HEK293T (cell line): Measurements from ENCODE around the gene ORM2.

Source experiments
- CTCF ChIA-PET: fragments of 350-600 bp; formaldehyde crosslinking; extraction: SDS; loops from one replicate; lab custom pipeline; 2021; ENCODE audit warnings: antibody characterized with exemption, inconsistent platforms; lab: Yijun Ruan, JAX
- POLR2A ChIA-PET: fragments of 350-600 bp; formaldehyde crosslinking; extraction: SDS; loops from one replicate; lab custom pipeline; 2020; ENCODE audit warnings: antibody characterized with exemption, inconsistent platforms; lab: Yijun Ruan, JAX
- DNase-seq: peaks from one replicate; pipeline ENCODE4 v3.0.0; 2012; ENCODE audit warnings: mixed read lengths; ENCODE audit errors: extremely low spot score
- ARNT ChIP-seq: fragments of 450-650 bp; IDR thresholded peaks from 2 replicates; pipeline ENCODE4 v1.6.1; 2017; ENCODE audit warnings: mild to moderate bottlenecking
- BHLHE40 ChIP-seq: fragments of 450-650 bp; IDR thresholded peaks from 2 replicates; pipeline ENCODE4 v1.6.1; 2016; ENCODE audit warnings: mild to moderate bottlenecking, moderate library complexity, borderline replicate concordance
- CTBP1 ChIP-seq: fragments of 450-650 bp; IDR thresholded peaks from 2 replicates; pipeline ENCODE4 v1.6.1; 2016; ENCODE audit warnings: borderline replicate concordance
- ELF4 ChIP-seq: fragments of 450-650 bp; IDR thresholded peaks from 2 replicates; pipeline ENCODE4 v1.6.1; 2017; ENCODE audit warnings: antibody characterized with exemption
- FOXA1 ChIP-seq: fragments of 450-650 bp; IDR thresholded peaks from 2 replicates; pipeline ENCODE4 v1.6.1; 2016; ENCODE audit warnings: mild to moderate bottlenecking
- FOXK2 ChIP-seq: fragments of 450-650 bp; IDR thresholded peaks from 2 replicates; pipeline ENCODE4 v1.6.1; 2016; ENCODE audit warnings: mild to moderate bottlenecking
- FOXM1 ChIP-seq: fragments of 450-650 bp; IDR thresholded peaks from 2 replicates; pipeline ENCODE4 v1.6.1; 2017; ENCODE audit warnings: mild to moderate bottlenecking, borderline replicate concordance
- HDGF ChIP-seq: fragments of 450-650 bp; IDR thresholded peaks from 2 replicates; pipeline ENCODE4 v1.6.1; 2017; ENCODE audit warnings: antibody characterized with exemption, borderline replicate concordance
- L3MBTL2 ChIP-seq: fragments of 450-650 bp; conservative IDR thresholded peaks from 2 replicates; pipeline ENCODE4 v1.6.1; 2016; ENCODE audit warnings: mild to moderate bottlenecking
- LEF1 ChIP-seq: fragments of 450-650 bp; IDR thresholded peaks from 2 replicates; pipeline ENCODE4 v1.6.1; 2017; ENCODE audit warnings: mild to moderate bottlenecking, borderline replicate concordance
- NFRKB ChIP-seq: fragments of 450-650 bp; IDR thresholded peaks from 2 replicates; pipeline ENCODE4 v1.6.1; 2016; ENCODE audit warnings: mild to moderate bottlenecking, moderate library complexity
- PKNOX1 ChIP-seq: fragments of 450-650 bp; IDR thresholded peaks from 2 replicates; pipeline ENCODE4 v1.6.1; 2016
- SP1 ChIP-seq: fragments of 450-650 bp; IDR thresholded peaks from 2 replicates; pipeline ENCODE4 v1.6.1; 2017
- SUZ12 ChIP-seq: fragments of 450-650 bp; IDR thresholded peaks from 2 replicates; pipeline ENCODE4 v1.6.1; 2016; ENCODE audit warnings: mild to moderate bottlenecking
- TARDBP ChIP-seq: fragments of 450-650 bp; IDR thresholded peaks from 2 replicates; pipeline ENCODE4 v1.6.1; 2016
- ZNF384 ChIP-seq: fragments of 450-650 bp; IDR thresholded peaks from 2 replicates; pipeline ENCODE4 v1.6.1; 2016

Gene ORM2

GRCh38 chr9:114350636-114351401, 21.1 kb downstream of the ORM2 start:
- ChIA-PET CTCF (no interaction called here), POLR2A (no interaction called here)
- TF ChIP-seq FOXM1 (no peak), L3MBTL2 (no peak), SUZ12 (no peak), CTBP1 (no peak), HDGF (no peak), SP1 (no peak), ZNF384 (no peak), FOXA1 (no peak), NFRKB (no peak), PKNOX1 (no peak), ELF4 (no peak), BHLHE40 (no peak), LEF1 (no peak), FOXK2 (no peak), ARNT (no peak), TARDBP (no peak)
- DNase-seq = no peak

GRCh38 chr9:114351932-114352331, 22.3 kb downstream of the ORM2 start:
- ChIA-PET POLR2A (no interaction called here), CTCF (no interaction called here)
- TF ChIP-seq SP1 = no peak
- no peak for TF ChIP-seq HDGF
- TF ChIP-seq CTBP1 = no peak
- no peak for TF ChIP-seq NFRKB
- no peak for TF ChIP-seq TARDBP
- TF ChIP-seq L3MBTL2 = no peak
- TF ChIP-seq FOXA1 = no peak
- TF ChIP-seq PKNOX1 = no peak
- TF ChIP-seq LEF1 = no peak
- DNase-seq = no peak

- TF ChIP-seq ELF4 (no peak), SP1 (no peak), CTBP1 (no peak), PKNOX1 (no peak), TARDBP (no peak), FOXA1 (no peak)
- POLR2A ChIA-PET = interaction anchor here (0.9 kb wide), 1 partner anchor 232 kb away, joined by 3 read pairs; the partner anchor contains the start of gene ATP6V1G1
- no peak for DNase-seq
- CTCF ChIA-PET = interaction anchor here (0.5 kb wide), 1 partner anchor 241 kb away, joined by 4 read pairs; no protein-coding TSS in a partner anchor
Measured at GRCh38 chr9:114355821-114356220, 26.2 kb downstream of the ORM2 start.

DNA sequence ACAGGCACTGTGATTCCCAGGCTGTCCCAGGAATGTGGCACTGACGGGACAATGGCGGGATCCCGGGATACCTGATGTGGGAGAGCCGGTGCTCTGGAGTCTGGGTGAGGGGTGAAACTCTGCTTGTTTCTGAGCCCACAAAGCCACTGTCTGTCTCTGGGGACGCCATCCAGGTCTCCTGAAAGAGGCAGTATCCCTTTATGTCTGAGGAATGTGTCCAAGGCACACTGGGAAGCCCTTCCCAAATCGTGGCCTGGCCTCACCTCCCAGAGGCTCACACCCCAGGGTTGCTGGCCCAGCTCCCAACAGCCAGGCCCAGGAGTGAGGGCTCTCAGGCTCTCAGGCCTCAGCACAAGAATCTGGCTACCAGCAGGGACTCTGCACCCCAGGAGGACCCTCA, 27.1 kb downstream of the ORM2 start:
- ChIA-PET CTCF (no interaction called here), POLR2A (no interaction called here)
- no peak for TF ChIP-seq LEF1
- no peak for DNase-seq

DNA sequence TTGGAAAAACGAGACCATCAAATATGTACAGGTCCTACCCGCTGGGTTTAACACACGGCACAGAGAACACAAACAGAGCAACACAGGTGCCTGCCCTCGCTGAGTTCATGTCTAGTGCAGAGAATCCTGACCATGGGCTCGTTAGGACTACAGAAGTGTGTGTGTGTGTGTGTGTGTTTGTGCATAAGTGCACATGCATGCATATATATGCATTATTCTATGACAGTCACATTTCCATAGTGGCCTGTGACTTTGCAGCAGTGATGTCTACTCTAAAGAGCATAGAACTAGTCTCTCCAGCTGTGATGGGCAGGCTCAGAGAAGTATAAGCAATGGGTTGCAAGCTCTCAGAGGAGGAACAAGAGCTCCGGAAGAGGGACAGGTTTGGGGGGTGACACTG, 27.7 kb downstream of the ORM2 start:
- POLR2A ChIA-PET = no interaction called here
- DNase-seq = no peak
- no peak for TF ChIP-seq HDGF
- TF ChIP-seq CTBP1 = no peak
- TF ChIP-seq LEF1 = no peak
- TF ChIP-seq FOXA1 = no peak
- no peak for TF ChIP-seq ARNT
- no peak for TF ChIP-seq SP1
- no peak for TF ChIP-seq ZNF384
- TF ChIP-seq TARDBP = no peak
- TF ChIP-seq BHLHE40 = no peak
- TF ChIP-seq L3MBTL2 = no peak
- TF ChIP-seq ELF4 = no peak
- TF ChIP-seq FOXM1 = no peak
- TF ChIP-seq PKNOX1 = no peak
- no peak for TF ChIP-seq NFRKB
- no peak for TF ChIP-seq FOXK2
- no peak for TF ChIP-seq SUZ12
- CTCF ChIA-PET = no interaction called here

DNA sequence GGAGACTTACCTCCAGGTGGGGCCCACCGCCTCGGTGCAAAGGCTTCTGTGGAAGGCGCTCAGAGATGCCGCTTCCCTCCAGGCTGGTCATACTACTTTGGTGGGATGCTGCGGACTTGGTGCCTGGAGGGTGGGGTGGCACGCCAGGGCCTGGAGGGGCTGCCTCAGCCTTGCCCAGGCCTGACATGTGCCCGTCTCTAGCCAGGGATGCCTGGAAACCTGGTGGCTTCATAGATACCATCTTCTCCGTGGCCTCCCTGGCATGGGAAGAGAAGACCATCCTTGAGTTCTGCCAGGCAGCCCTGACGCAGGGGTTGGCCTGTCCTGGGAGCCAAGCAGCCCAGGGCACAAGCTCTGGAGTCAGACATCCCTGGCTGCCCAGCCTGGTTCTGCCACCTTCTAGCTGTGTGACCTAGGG, 28.3 kb downstream of the ORM2 start:
- no peak for DNase-seq
- ChIA-PET POLR2A (no interaction called here), CTCF (no interaction called here)
- no peak for TF ChIP-seq PKNOX1
- no peak for TF ChIP-seq FOXA1
- no peak for TF ChIP-seq CTBP1
- TF ChIP-seq BHLHE40 = no peak
- no peak for TF ChIP-seq FOXM1
- TF ChIP-seq HDGF = no peak
- no peak for TF ChIP-seq ARNT
- TF ChIP-seq FOXK2 = no peak
- no peak for TF ChIP-seq L3MBTL2
- no peak for TF ChIP-seq SUZ12
- no peak for TF ChIP-seq ZNF384
- no peak for TF ChIP-seq NFRKB
- no peak for TF ChIP-seq LEF1
- TF ChIP-seq TARDBP = no peak
- TF ChIP-seq SP1 = no peak
- TF ChIP-seq ELF4 = no peak
